Endothelial cell (in vitro differentiated cells): ENCODE measurements around the gene DRAP1. TPM values are rescaled to one million over a fixed set of nuclear protein-coding genes. Genes with fewer than 3 reads are reported as not detected.
A peak's percentile ranks its signal among the peaks of the same experiment; 100 is the strongest.

Source experiments
- DNase-seq: peaks from one replicate; pipeline ENCODE4 v3.0.0; 2021; ENCODE audit warnings: low spot score
- H3K27ac Mint-ChIP-seq: one replicate; pipeline ENCODE4 v1.8.0; 2021; ENCODE audit warnings: mixed read lengths, inconsistent platforms; ENCODE audit not compliant: unreplicated experiment
- H3K27me3 Mint-ChIP-seq: one replicate; pipeline ENCODE4 v1.8.0; 2021; ENCODE audit warnings: mild to moderate bottlenecking, moderate library complexity, mixed read lengths, inconsistent platforms; ENCODE audit not compliant: unreplicated experiment
- H3K36me3 Mint-ChIP-seq: one replicate; pipeline ENCODE4 v1.8.0; 2021; ENCODE audit warnings: mild to moderate bottlenecking, low read depth, mixed read lengths, inconsistent platforms; ENCODE audit not compliant: unreplicated experiment
- H3K4me1 Mint-ChIP-seq: one replicate; pipeline ENCODE4 v1.8.0; 2021; ENCODE audit warnings: mild to moderate bottlenecking, mixed read lengths, inconsistent platforms; ENCODE audit not compliant: unreplicated experiment
- H3K4me3 Mint-ChIP-seq: one replicate; pipeline ENCODE4 v1.8.0; 2021; ENCODE audit warnings: mild to moderate bottlenecking, mixed read lengths, inconsistent platforms; ENCODE audit not compliant: unreplicated experiment
- H3K9me3 Mint-ChIP-seq: one replicate; pipeline ENCODE4 v1.8.0; 2021; ENCODE audit warnings: mixed read lengths, inconsistent platforms; ENCODE audit not compliant: unreplicated experiment
- long read RNA-seq: library from polyadenylated mRNA; unstranded; transcript quantifications from one replicate; pipeline ENCODE4 v2.0.0, GENCODE V29; 2020; ENCODE audit not compliant: unreplicated experiment
- total RNA-seq: library from RNA; stranded (reverse); fragmentation: NEBNext Ultra II Directional; extraction: Animal tissue kit (Norgen Biotek cat#: 25700); gene quantifications from one replicate; pipeline ENCODE4 v1.2.1, GENCODE V29; 2021; ENCODE audit not compliant: unreplicated experiment
- TF ChIP-seq, protein P1 (sequence below): fragments of 200-600 bp; sonication (generic); IDR thresholded peaks from one replicate; pipeline ENCODE4 v1.5.0; 2021; ENCODE audit warnings: antibody characterized with exemption; ENCODE audit not compliant: unreplicated experiment

The DRAP1 gene
- 79.6 TPM for total RNA-seq
- long read RNA-seq, transcript DRAP1-201 (7 exons, 989 nt): major isoform, 26 of 29 reads
- long read RNA-seq, partial matches to known transcripts: 0 of 29 reads
- long read RNA-seq, other reads (novel, unspliced or antisense): 2 of 29 reads

DNA sequence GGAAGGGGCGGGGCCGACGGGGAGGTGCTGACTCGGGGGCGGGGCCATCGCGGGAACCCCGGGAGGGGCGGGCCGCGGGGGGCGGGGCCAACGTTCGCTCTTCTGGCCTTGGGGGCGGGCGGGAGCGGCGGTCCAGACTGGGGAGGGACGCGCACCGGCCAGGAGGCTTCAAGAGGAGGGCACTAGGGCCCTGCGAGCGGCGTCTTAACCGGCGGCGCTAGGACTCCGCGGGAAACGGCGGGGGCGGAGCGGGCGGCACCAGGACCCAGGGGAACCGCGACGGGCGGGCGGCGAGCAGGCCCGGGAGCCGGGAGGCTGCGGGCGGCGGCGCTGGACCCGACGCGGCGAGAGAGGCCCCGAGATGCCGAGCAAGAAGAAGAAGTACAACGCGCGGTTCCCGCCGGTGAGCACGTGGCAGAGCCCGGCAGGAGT, at the start of gene DRAP1:
Gene DRAP1, plus strand, starts transcription at position 286 of the 432 bp plus-strand sequence. Its CDS starts 76 bp downstream, at position 362.
- Mint-ChIP-seq H3K4me3 (peak within 1 kb of the TSS; percentile 92), H3K9me3 (no peaks in the 10 kb centered on the region), H3K27me3 (peaks cover 7% of the 10 kb centered on the region), H3K27ac (peak within 1 kb of the TSS; percentile 72), H3K4me1 (peaks cover 9% of the 10 kb centered on the region), H3K36me3 (peaks cover 13% of the 10 kb centered on the region)
- DNase-seq: peak; percentile 100
- TF ChIP-seq, protein P1, sequence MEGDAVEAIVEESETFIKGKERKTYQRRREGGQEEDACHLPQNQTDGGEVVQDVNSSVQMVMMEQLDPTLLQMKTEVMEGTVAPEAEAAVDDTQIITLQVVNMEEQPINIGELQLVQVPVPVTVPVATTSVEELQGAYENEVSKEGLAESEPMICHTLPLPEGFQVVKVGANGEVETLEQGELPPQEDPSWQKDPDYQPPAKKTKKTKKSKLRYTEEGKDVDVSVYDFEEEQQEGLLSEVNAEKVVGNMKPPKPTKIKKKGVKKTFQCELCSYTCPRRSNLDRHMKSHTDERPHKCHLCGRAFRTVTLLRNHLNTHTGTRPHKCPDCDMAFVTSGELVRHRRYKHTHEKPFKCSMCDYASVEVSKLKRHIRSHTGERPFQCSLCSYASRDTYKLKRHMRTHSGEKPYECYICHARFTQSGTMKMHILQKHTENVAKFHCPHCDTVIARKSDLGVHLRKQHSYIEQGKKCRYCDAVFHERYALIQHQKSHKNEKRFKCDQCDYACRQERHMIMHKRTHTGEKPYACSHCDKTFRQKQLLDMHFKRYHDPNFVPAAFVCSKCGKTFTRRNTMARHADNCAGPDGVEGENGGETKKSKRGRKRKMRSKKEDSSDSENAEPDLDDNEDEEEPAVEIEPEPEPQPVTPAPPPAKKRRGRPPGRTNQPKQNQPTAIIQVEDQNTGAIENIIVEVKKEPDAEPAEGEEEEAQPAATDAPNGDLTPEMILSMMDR: no peak

DNA sequence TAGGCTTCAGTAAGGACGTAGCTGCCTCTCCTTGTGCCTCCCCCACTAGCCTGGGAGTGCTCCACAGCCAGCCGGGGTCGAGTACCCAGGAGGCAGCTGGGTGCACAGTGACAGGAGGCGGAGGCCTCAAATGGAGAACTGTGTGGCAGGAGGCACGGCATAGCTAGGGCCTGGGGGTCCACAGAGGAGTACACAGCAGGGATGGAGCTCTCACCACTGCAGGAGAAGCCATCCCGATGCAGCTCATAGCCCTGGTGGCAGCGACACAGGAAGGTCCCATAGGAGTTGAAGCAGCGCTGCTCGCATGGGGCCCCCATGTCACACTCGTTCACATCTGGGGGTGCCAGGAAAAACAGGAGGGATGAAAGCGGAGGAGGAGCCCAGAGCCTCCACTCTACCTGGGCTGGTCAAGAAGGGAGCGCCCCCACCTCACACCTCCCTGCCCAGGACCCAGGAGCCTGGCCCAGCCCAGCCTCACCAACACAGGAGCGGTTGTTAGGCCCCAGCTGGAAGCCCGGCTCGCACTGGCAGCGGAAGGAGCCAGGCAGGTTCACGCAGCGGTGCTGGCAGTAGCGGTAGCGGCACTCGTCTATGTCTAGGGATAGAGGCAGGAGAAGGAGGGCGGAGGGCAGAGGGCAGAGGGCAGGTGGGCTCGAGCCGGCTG, 49.5 kb upstream of the DRAP1 start:
- Mint-ChIP-seq H3K36me3 (peaks cover 24% of the 10 kb centered on the region), H3K27me3 (peaks cover 27% of the 10 kb centered on the region), H3K4me3 (peak overlapping the region; percentile 85), H3K9me3 (no peaks in the 10 kb centered on the region), H3K4me1 (peaks cover 43% of the 10 kb centered on the region), H3K27ac (no peak overlapping the region)
- TF ChIP-seq, protein P1: no peak
- DNase-seq: no peak

- peak overlapping the region; percentile 80 for H3K27ac Mint-ChIP-seq
- TF ChIP-seq, protein P1: no peak
- H3K36me3 Mint-ChIP-seq: peaks cover 20% of the 10 kb centered on the region
- no peaks in the 10 kb centered on the region for H3K9me3 Mint-ChIP-seq
- DNase-seq: no peak
- peaks cover 43% of the 10 kb centered on the region for H3K4me1 Mint-ChIP-seq
- peak overlapping the region; percentile 85 for H3K4me3 Mint-ChIP-seq
- H3K27me3 Mint-ChIP-seq: peaks cover 27% of the 10 kb centered on the region
These were observed 48.9 kb upstream of the DRAP1 start for GRCh38 chr11:65870307-65870658.

- Mint-ChIP-seq H3K4me1 (peaks cover 43% of the 10 kb centered on the region), H3K36me3 (peaks cover 18% of the 10 kb centered on the region), H3K27ac (peak overlapping the region; percentile 80), H3K27me3 (peaks cover 27% of the 10 kb centered on the region), H3K4me3 (peak overlapping the region; percentile 92), H3K9me3 (no peaks in the 10 kb centered on the region)
- TF ChIP-seq, protein P1: no peak
- no peak for DNase-seq
These were observed 48.2 kb upstream of the DRAP1 start for GRCh38 chr11:65870706-65871681.
